HG03565 (cell line): ENCODE data around the gene CD274.
"Not testable (repeated sequence)": the region's sequence is repeated elsewhere in the genome, so short reads cannot be mapped to it uniquely, and the experiment has no call there.

Source experiments
- ATAC-seq: cut with Tn5 transposase; IDR thresholded peaks from one replicate; pipeline ENCODE4 v1.9.1; 2021; ENCODE audit warnings: mild to moderate bottlenecking, moderate library complexity; ENCODE audit not compliant: unreplicated experiment

The CD274 gene

DNA sequence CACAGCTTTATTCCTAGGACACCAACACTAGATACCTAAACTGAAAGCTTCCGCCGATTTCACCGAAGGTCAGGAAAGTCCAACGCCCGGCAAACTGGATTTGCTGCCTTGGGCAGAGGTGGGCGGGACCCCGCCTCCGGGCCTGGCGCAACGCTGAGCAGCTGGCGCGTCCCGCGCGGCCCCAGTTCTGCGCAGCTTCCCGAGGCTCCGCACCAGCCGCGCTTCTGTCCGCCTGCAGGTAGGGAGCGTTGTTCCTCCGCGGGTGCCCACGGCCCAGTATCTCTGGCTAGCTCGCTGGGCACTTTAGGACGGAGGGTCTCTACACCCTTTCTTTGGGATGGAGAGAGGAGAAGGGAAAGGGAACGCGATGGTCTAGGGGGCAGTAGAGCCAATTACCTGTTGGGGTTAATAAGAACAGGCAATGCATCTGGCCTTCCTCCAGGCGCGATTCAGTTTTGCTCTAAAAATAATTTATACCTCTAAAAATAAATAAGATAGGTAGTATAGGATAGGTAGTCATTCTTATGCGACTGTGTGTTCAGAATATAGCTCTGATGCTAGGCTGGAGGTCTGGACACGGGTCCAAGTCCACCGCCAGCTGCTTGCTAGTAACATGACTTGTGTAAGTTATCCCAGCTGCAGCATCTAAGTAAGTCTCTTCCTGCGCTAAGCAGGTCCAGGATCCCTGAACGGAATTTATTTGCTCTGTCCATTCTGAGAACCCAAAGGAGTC is at the start of gene CD274:
Gene CD274, plus strand, starts transcription at position 184 of the 733 bp plus-strand sequence. CDS start 5,572 bp downstream, outside the sequence.
- peak; percentile 54 for ATAC-seq

DNA sequence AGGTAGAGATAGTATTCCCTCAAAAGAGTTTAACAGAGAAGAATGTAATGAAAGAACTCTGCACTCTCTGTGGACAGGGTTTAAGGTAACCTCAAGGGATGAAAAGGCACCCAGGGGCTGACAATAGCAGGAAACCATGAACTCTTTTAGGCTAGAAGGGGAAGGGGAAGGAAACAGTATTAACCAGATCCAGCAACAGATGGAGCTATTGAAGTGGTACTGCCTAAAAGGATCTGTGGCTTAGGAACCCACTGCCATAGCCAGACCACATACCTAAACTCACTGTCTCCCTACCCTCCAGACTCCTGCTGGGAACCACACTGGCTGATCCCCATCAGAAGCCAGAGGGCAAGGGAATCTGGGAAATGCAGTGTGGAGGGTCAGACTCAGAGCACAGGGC is 48.1 kb upstream of the CD274 start:
- no peak for ATAC-seq

DNA sequence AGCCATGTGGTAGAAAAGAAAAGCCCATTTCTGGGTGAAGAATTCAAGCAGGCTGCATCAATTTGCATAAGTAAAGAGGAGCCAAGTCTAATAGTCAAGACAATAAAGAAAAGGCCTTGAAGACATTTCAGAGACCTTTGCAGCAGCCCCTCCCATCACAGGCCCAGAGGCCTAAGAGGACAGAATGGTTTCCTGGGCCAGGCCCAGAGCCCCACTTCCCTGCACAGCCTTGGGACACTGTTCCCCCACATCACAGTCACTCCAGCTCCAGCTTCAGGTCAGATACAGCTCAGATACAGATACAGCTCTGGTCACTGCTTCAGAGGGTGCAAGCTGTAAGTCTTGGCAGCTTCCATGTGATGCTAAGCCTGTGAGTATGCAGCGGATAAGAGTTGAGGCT is 41.7 kb upstream of the CD274 start:
- ATAC-seq: no peak

DNA sequence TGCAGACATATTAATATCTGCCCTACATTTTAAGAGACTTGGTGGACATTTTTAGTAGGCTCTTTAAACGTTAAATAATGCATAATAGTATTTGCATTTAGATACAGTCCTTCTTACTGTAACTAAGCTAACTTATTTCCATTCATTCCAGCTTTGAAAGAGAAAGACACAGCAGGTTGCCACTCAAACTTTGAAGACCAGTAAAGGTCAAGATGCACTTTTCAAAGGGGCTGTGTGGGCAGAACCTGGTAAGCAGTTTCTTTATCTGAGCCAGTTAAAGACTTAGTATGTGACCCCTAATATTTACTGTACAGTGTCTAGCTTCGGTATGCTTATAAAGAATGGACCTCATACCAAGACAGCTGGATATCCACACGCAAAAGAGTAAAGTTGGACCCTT is 33.4 kb upstream of the CD274 start:
- no peak for ATAC-seq

DNA sequence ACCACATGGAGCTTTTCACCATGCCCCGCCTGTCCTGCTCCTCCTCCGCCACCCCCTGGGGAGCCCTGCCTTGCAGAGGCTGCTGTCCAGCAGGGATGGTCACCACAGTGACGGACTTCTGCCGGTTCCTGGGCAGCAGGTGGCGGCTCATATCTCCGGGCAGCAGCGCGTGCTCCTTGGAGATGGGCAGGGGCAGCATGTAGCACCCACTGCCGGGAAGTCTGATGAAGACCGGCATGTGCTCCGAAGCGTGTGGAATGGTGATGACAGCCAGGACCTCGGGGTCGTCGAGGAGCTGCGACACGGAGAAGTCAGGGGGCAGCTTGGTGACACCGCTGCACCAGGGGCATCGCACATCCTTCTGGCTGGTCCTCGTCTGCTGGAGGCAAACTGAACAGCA is 31.9 kb upstream of the CD274 start:
- no peak for ATAC-seq

DNA sequence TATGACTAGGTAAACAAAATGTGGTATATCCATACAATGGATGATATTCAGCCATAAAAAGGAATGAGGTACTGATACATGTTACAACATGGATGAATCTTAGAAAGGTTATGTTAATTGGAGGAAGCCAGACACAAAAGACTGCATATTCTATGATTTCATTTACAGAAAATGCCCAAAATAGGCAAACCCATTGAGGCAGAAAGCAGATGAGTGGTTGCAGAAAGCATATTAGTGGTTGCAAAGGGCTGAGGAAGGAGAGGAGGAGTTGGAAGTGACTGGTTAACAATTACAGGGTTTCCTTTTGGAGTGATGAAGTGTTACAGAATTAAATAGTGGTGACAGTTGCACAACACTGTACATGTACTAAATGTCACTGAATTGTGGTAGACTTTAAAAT is 30.4 kb upstream of the CD274 start:
- no peak for ATAC-seq

DNA sequence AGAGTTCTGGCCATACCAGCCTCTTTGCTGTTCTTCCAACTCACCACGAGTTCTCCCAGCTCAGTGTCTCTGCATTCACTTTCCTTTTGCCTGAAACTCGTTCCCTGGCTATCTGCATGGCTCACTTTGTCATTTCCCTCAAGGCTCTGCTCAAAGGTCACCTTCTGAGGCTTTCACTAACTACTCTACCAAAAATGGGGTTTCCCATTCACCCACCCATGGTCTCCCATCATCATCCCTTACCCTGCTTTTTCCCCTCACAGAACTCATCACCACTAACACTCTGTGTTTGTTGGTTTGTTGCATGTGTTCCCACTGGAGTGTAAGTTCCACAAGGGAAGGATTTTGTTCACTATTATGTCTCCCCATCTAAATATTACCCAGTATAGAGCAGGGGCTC is 29.2 kb upstream of the CD274 start:
- ATAC-seq: no peak

DNA sequence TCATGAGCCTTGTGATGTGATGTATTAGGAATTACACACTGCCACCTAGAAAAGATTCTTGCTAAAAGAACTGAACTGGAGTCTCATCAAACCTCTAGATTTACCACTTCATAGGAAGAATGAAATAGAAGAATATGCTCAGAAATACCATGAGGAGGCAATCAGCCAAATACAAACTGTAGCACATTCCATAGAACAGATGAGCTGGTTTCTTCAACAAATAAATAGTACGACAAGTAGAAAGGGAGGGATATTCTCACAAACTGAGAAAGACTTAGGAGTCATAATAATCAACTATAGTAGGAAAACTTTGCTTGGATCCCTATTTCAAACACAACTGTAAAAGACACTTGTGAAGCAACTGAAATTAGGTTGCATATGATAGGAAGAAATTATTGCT is 28.1 kb upstream of the CD274 start:
- ATAC-seq: no peak

DNA sequence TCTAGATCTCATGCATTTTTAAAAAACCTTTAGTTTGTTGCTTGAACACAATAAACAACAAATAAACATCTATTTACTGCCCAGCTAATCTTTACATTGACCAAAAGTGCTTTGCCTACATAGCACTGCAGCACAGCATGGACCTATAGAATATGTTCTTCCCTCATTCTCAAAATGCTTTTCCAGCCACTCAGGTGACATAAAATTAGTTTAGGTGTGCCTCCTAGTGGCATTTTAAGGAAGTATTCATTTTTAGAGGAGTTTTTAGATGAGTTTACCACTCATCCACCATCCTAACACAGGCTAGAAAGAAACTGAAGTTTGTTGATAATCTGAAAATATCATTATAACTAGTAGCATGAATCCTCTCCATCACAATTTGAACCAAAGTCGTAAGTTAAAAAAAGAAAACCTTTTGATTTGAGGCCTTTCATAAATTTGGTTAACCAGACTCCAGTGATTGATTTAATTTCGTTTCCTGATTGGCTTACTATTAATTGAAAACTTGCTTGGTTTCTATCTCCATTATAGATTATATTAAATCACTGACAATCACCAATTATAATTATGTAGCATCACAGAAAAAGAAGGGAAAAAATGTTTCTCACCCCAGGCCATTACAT is 25.2 kb upstream of the CD274 start:
- no peak for ATAC-seq

DNA sequence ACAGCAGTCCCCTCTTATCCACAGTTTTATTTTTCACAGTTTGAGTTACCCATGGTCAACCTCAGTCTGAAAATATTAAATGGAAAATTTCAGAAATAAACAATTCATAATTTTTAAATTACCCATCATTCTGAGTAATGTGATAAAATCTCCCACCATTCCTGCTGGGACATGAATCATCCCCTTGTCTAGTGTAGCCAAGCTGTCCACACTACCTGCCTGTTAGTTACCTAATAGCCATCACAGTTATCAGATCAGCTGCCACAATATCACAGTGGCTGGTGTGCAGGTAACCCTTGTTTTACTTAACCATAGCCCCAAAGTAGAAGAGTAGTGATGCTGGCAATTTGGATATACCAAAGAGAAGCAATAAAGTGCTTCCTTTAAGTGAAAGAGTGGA is 23.3 kb upstream of the CD274 start:
- no peak for ATAC-seq

DNA sequence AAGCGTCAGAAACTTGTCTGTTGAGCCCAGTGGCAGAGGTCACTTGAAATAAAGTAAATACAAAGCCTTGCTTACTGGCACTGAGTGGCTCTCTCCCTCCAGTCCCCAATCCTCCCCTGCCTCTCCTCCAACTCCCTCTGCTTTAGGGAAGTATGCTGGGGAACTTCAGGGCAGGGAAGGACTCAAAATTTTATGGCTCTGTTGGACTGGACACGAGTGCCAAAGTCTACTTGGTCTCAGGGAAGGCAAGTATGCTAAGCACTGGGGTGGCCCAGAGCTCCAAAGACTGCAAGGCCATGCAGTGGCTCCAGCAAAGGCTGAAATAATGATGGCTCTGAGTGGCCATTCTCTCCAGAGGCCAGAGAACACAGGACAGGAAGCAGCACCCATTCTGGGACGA is 22.2 kb upstream of the CD274 start:
- ATAC-seq: no peak

DNA sequence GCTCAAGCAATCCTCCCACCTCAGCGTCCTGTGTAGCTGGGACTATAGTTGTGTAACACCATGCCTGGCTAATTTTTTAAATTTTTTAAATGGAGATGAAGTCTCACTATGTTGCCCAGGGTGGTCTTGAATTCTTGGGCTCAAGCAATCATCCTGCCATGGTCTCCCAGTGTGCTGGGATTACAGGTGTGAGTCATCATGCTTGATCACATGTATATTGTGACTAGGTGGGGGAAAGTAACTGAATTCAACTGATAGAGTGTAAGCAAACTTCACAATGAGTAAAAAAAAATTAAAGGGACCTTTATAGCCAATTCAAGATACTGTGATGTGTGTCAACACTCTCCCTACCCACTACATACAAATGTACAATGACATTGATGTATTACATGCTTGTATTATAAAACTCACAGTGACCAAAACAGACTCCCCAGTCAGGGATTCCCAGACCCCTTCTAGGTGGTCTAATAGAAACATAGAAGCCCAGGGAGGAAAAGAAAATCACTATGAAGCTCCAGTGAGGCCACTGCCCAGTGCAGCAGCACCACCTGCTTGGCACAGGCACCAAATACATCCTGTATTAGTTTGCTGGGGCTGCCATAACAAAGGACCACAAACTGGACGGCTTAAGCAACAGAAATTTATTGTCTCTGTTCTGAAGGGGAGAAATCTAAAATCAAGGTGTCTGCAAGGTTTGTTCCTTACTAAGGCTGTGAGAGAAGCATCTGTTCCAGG is 21.4 kb upstream of the CD274 start:
- ATAC-seq: no peak

DNA sequence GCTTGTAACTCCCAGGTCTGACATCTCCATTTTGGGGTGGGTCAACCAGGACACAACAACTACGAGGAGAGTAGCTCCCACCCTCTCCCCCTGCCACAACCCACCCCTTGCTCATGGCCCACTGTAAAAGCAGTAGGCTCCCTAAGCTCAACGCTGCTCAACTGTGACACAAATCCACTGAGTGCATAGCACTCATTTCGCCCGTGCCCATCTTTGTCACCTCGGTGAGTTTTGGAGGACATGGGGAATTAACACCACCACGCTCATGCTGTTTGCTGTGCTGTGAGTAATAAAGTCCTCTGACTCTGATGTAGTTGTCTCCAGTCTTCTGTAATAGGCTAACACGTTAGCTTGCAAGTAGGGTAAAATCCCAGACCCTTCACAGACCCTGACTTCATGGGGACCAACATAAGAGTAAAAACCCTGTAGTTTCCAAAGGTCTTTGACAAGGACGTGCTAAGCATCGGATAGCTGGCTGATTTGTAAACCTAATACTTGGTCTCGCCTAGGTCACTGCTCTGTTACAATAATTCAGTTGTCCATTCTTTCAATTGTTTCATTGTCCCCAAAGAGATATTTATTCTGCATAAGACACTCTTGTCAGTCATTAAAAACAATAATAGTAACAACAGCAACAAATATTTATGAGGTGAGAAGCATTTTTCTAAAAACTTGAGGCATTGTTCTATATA is 20.3 kb upstream of the CD274 start:
- ATAC-seq: no peak

DNA sequence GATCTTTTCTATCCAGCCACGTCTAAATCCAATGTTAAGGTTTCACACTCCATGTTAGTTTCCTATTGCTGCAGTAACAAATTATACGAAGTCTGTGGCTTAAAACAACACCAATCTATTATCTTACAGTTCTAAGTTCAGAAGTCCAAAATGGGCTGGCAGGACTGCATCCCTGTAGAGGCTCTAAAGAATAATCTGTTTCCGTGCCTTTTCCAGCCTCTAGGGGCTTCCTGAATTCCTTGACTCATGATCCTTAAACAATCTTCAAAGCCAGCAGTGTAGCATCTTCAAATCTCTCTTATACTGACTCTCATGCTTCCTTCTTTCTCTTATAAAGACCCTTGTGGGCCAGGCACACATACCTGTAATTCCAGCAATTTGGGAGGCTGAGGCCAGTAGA is 19.4 kb upstream of the CD274 start:
- ATAC-seq: no peak

DNA sequence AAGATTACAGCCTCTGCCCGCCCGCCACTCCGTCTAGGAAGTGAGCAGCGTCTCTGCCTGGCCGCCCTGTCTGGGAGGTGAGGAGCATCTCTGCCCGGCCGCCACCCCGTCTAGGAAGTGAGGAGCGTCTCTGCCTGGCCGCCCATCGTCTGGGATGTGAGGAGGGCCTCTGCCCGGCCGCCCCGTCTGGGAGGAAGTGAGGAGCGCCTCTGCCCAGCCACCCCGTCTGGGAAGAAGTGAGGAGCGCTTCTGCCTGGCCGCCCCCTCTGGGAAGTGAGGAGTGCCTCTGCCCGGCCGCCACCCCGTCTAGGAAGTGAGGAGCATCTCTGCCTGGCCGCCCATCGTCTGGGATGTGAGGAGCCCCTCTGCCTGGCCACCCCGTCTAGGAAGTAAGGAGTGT is 17.5 kb upstream of the CD274 start:
- not testable (repeated sequence) for ATAC-seq

DNA sequence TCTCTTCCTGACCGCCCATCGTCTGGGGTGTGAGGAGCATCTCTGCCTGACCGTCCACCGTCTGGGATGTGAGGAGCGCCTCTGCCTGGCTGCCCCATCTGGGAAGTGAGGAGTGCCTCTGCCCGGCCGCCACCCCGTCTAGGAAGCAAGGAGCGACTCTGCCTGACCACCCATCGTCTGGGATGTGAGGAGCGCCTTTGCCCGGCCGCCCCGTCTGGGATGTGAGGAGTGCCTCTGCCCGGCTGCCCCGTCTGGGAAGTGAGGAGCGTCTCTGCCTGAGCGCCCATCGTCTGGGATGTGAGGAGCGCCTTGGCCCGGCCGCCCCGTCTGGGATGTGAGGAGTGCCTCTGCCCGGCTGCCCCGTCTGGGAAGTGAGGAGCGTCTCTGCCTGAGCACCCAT is 17.0 kb upstream of the CD274 start:
- not testable (repeated sequence) for ATAC-seq

DNA sequence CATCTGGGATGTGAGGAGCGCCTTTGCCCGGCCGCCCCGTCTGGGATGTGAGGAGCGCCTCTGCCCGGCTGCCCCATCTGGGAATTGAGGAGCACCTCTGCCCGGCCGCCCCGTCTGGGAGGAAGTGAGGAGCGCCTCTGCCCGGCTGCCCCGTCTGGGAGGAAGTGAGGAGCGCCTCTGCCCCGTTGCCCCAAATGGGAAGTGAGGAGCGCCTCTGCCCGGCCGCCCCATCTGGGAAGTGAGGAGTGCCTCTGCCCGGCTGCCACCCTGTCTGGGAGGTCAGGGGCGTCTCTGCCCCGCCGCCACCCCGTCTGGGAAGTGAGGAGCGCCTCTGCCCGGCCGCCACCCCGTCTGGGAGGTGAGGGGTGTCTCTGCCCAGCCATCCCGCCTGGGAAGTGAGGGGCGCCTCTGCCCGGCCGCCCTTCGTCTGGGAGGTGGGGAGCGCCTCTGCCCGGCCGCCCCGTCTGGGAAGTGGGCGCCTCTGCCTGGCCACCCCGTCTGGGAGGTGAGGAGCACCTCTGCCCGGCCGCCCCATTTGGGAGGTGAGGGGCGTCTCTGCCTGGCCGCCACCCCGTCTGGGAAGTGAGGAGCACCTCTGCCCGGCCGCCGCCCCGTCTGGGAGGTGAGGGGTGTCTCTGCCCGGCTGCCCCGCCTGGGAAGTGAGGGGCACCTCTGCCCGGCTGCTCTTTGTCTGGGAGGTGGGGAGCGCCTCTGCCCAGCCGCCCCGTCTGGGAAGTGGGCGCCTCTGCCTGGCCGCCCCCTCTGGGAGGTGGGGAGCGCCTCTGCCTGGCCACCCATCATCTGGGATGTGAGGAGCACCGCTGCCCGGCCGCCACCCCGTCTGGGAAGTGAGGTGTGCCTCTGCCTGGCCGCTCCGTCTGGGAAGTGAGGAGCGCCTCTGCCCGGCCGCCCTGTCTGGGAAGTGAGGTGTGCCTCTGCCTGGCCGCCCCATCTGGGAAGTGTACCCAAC is 16.2 kb upstream of the CD274 start:
- ATAC-seq: not testable (repeated sequence)

DNA sequence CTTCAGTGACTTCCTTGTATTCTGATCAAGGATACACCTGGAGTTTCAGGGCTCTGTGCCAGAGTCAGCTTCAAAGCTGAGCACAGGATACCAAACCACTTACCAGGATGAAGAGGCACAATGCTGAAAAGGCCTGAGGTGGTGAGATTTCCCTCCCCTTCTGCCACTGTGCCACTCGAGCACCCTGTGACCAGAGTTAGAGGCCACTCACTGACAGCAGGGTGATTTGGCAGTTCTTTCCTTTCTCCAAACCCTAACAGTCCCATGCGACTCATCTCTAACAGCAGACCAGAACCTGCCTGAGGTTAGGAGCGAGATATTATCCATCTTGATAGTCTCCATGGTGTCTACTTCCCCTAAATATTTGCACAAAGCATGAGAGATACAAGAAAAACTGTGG is 14.4 kb upstream of the CD274 start:
- ATAC-seq: no peak

DNA sequence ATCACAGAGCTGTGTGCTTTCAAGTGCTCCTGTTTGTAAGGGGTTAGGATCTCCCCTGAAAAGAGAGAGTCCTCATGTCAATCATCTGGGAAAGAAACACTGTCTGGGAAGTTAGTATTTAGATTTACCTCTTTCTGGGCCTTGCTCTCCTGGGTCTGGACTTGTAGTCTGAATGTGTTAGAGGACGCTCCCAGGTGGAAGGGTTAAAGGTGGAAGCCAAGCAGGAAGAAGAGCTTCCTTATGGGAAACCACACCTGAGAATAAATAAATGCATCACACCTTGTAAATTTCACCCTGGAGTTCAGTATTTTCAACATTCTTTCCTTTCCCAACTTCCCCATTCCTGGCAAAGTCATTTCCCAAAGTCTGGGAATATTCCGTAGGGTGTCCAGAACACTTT is 13.9 kb upstream of the CD274 start:
- no peak for ATAC-seq
